HepG2 (cell line): ENCODE measurements around the gene PIBF1.

Experiments
- EZH2 ChIP-seq: conservative IDR thresholded peaks from 2 replicates; pipeline ENCODE4 v1.6.1; 2012; ENCODE audit warnings: mild to moderate bottlenecking, low read depth, low read length, moderate library complexity
- GTF2F1 ChIP-seq: fragments of 150-350 bp; IDR thresholded peaks from 2 replicates; pipeline ENCODE4 v1.6.1; 2014; ENCODE audit warnings: low read length
- KLF9 ChIP-seq: IDR thresholded peaks from 2 replicates; pipeline ENCODE4 v1.6.1; 2016; ENCODE audit warnings: low read depth
- RBM39 ChIP-seq: fragments of 200-400 bp; formaldehyde crosslinking; IDR thresholded peaks from one replicate; pipeline ENCODE4 v1.6.1; 2018; ENCODE audit warnings: antibody characterized with exemption, mild to moderate bottlenecking, low read depth, low read length; ENCODE audit not compliant: poor library complexity, severe bottlenecking
- TAF1 ChIP-seq: sonication (generic); formaldehyde crosslinking; IDR thresholded peaks from 2 replicates; pipeline ENCODE4 v1.4.0; 2020; ENCODE audit warnings: missing genetic modification reagents
- TP53 ChIP-seq: sonication (generic); formaldehyde crosslinking; conservative IDR thresholded peaks from 2 replicates; pipeline ENCODE4 v1.4.0; 2020; ENCODE audit warnings: missing genetic modification reagents
- ZNF274 ChIP-seq: sonication (generic); formaldehyde crosslinking; IDR thresholded peaks from 2 replicates; pipeline ENCODE4 v1.5.1; 2020; ENCODE audit warnings: mild to moderate bottlenecking, missing genetic modification reagents
- ZNF382 ChIP-seq: sonication (generic); formaldehyde crosslinking; IDR thresholded peaks from 2 replicates; pipeline ENCODE4 v1.5.0; 2020; ENCODE audit warnings: missing genetic modification reagents, mild to moderate bottlenecking, borderline replicate concordance
- ZSCAN31 ChIP-seq: sonication (generic); formaldehyde crosslinking; IDR thresholded peaks from 2 replicates; pipeline ENCODE4 v1.5.0; 2020; ENCODE audit warnings: low read depth, mild to moderate bottlenecking, missing genetic modification reagents
- TF ChIP-seq, protein P1 (sequence below): sonication (generic); formaldehyde crosslinking; IDR thresholded peaks from 2 replicates; pipeline ENCODE4 v1.5.0; 2020; ENCODE audit warnings: mild to moderate bottlenecking, missing genetic modification reagents, moderate library complexity

DNA sequence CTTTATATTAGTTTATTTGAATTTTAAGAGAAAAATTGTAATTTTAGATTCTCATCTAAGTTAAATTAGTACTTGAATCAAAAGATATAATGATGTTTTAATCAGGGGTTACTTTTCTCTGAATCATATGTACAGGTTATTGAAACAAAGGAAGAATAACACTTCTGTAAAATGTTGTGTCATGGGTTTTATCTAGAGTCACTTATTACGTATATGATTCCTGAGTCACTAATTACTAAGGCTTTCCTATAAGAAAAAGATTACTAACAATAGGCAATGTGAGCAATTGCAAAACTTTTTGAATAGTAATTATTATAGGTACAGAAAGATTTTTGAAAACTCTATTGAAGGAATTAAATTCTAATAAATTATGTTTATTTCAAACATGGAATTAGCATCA lies 177.7 kb downstream of the PIBF1 start:
- TF ChIP-seq, protein P1, sequence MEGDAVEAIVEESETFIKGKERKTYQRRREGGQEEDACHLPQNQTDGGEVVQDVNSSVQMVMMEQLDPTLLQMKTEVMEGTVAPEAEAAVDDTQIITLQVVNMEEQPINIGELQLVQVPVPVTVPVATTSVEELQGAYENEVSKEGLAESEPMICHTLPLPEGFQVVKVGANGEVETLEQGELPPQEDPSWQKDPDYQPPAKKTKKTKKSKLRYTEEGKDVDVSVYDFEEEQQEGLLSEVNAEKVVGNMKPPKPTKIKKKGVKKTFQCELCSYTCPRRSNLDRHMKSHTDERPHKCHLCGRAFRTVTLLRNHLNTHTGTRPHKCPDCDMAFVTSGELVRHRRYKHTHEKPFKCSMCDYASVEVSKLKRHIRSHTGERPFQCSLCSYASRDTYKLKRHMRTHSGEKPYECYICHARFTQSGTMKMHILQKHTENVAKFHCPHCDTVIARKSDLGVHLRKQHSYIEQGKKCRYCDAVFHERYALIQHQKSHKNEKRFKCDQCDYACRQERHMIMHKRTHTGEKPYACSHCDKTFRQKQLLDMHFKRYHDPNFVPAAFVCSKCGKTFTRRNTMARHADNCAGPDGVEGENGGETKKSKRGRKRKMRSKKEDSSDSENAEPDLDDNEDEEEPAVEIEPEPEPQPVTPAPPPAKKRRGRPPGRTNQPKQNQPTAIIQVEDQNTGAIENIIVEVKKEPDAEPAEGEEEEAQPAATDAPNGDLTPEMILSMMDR (CRISPR knock-in tag): no peak
- TF ChIP-seq RBM39: no peak
- no peak for TF ChIP-seq GTF2F1
- TF ChIP-seq ZSCAN31: no peak
- TF ChIP-seq TAF1 (CRISPR knock-in tag): no peak
- no peak for TF ChIP-seq EZH2
- TF ChIP-seq KLF9 (CRISPR knock-in tag): no peak
- TF ChIP-seq TP53 (CRISPR knock-in tag): no peak
- TF ChIP-seq ZNF274 (CRISPR knock-in tag): no peak
- TF ChIP-seq ZNF382 (CRISPR knock-in tag): no peak
